ENCODE data around the gene SERPINI1. TPM values are rescaled to one million over a fixed set of nuclear protein-coding genes. Genes with fewer than 3 reads are reported as not detected.

The SERPINI1 gene
- total and polyA plus RNA-seq, 2 of the 8 experiments (the other 6 are each of a cell fraction or from before 2014, with no cell fraction given), result 5.3 to 9.9 TPM

DNA sequence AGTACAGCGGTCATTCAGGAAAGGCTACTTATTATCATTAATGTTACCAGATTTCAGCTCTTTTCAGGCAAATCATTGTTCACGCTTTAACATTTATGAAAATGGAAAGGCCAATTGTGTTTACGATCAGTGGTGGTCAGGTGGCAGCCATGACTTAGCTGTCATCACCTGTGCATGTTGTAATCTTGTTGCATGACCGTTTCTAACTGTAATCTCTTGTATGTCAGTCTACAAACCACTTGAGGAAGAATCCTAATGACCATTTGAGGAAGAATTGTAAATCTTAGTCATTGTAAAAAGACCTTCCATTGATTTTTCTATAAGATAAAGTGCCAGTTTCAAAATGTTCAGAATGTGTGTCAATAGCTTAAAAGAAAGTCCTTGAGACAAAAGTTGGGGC is 100.4 kb downstream of the SERPINI1 start:
- no peak for TF ChIP-seq EP300 (IDR thresholded peaks at IDR 0.05; ENCODE audit: borderline replicate concordance in 1 of 2, low read depth in 2 of 2, low read length in 2 of 2)
- TF ChIP-seq GTF2F1 (IDR thresholded peaks at IDR 0.05; ENCODE audit: borderline replicate concordance, low read depth, low read length), result no peak
- no peak for TF ChIP-seq CEBPB (IDR thresholded peaks at IDR 0.05; ENCODE audit: low read depth, low read length)
- no peak for TF ChIP-seq RNF2 (IDR thresholded peaks at IDR 0.05; ENCODE audit: borderline replicate concordance, low read depth, low read length, missing control alignments, poor library complexity, severe bottlenecking)
- TF ChIP-seq KDM1A (IDR thresholded peaks at IDR 0.05; ENCODE audit: borderline replicate concordance, low read length), result no peak
- no peak for TF ChIP-seq BRCA1 (IDR thresholded peaks at IDR 0.05; ENCODE audit: low read depth, low read length)
- no peak for TF ChIP-seq CREB1 (IDR thresholded peaks at IDR 0.05)
- no peak for TF ChIP-seq SIN3A (conservative IDR thresholded peaks at IDR 0.05 in 1 of 2, IDR thresholded peaks at IDR 0.05 in 1 of 2; ENCODE audit: low read depth in 1 of 2, low read length in 2 of 2)
- TF ChIP-seq, protein P1, sequence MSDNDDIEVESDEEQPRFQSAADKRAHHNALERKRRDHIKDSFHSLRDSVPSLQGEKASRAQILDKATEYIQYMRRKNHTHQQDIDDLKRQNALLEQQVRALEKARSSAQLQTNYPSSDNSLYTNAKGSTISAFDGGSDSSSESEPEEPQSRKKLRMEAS (IDR thresholded peaks at IDR 0.05), result no peak
- TF ChIP-seq CHD2 (IDR thresholded peaks at IDR 0.05; ENCODE audit: low read length), result no peak
- no peak for TF ChIP-seq CBX5 (IDR thresholded peaks at IDR 0.05; ENCODE audit: low read depth, low read length)
- TF ChIP-seq NANOG (IDR thresholded peaks at IDR 0.05; ENCODE audit: insufficient read depth, low read depth, low read length, poor library complexity, severe bottlenecking), result no peak
- H3K4ac ChIP-seq (replicated peaks; ENCODE audit: insufficient read length, low read depth, low read length), result no peak overlapping the region
- H2BK20ac ChIP-seq (ENCODE audit: low read length), result no peak overlapping the region
- H3K9me3 ChIP-seq (ENCODE audit: insufficient read depth in 2 of 2, low read depth in 1 of 2, low read length in 1 of 2), result no peaks in the 10 kb centered on the region
- no peak overlapping the region for H2BK5ac ChIP-seq (ENCODE audit: low read depth, low read length)
- H3K23ac ChIP-seq (ENCODE audit: insufficient read length), result no peak overlapping the region
- no peak overlapping the region for H2BK12ac ChIP-seq (ENCODE audit: low read depth, low read length)
- no peak overlapping the region for H4K5ac ChIP-seq (ENCODE audit: insufficient read length, low read depth, low read length)
- no peaks in the 10 kb centered on the region for H3K23me2 ChIP-seq (ENCODE audit: low read depth, low read length)
- H4K91ac ChIP-seq (replicated peaks; ENCODE audit: insufficient read length, low read length), result no peak overlapping the region
- H2AK5ac ChIP-seq (ENCODE audit: low read depth, low read length), result no peak overlapping the region
- H3K18ac ChIP-seq (ENCODE audit: extremely low read depth, low read length), result no peak overlapping the region
- H3K27me3 ChIP-seq (replicated peaks in 1 of 4; ENCODE audit: control insufficient read depth in 3 of 4, extremely low read depth in 1 of 4, insufficient read depth in 3 of 4, low read length in 3 of 4), result peaks cover 0 to 1% (median 0%) of the 10 kb centered on the region in 4 experiments; a peak in 1 of 7 replicates
- no peaks in the 10 kb centered on the region for H3K79me1 ChIP-seq (ENCODE audit: low read depth, low read length)
- no peak for FAIRE-seq
- 93% methylated on average over 4 of the region's 4 CpGs; no CpG with 5 or more reads in 1 of the 2 experiments for WGBS, 2 experiments (ENCODE audit: extremely low coverage in 1 of 2, insufficient coverage in 1 of 2, insufficient read length in 1 of 2, insufficient replicate concordance in 2 of 2, low coverage in 1 of 2, low lambda C conversion rate in 2 of 2, missing lambda C conversion rate in 1 of 2)
- ChIA-PET CTCF (ENCODE audit: partially characterized antibody) (interaction anchor here (0.8 kb wide), 1 partner anchor 46 kb away, joined by 4 read pairs; no protein-coding TSS in a partner anchor), POLR2A (ENCODE audit: partially characterized antibody) (no interaction called here)
- no peak overlapping the region for H3K4me3 ChIP-seq (ENCODE audit: extremely low read depth in 1 of 4, insufficient read depth in 2 of 4, low read depth in 3 of 4, low read length in 4 of 4)
- no peak overlapping the region for H4K8ac ChIP-seq (ENCODE audit: extremely low read depth, insufficient read depth, low read length)
- no peak overlapping the region for H2BK120ac ChIP-seq (replicated peaks; ENCODE audit: low read depth, low read length)
- H3K9ac ChIP-seq (replicated peaks in 1 of 4; ENCODE audit: extremely low read depth in 1 of 4, low read depth in 3 of 4, low read length in 3 of 4), result no peak overlapping the region
- no peaks in the 10 kb centered on the region for H3K4me1 ChIP-seq (replicated peaks in 1 of 4; ENCODE audit: control insufficient read depth in 3 of 4, insufficient read depth in 4 of 4, low read length in 3 of 4)
- no peak overlapping the region for H3K14ac ChIP-seq (ENCODE audit: insufficient read length)
- H2AFZ ChIP-seq (ENCODE audit: low read length), result no peak overlapping the region
- no peak overlapping the region for H2BK15ac ChIP-seq (ENCODE audit: low read length)
- H3K36me3 ChIP-seq (ENCODE audit: control insufficient read depth in 2 of 4, insufficient read depth in 4 of 4, low read length in 3 of 4), result no peaks in the 10 kb centered on the region
- H4K20me1 ChIP-seq (replicated peaks in 1 of 2; ENCODE audit: control insufficient read depth in 1 of 2, insufficient read depth in 2 of 2, low read length in 2 of 2), result no peaks in the 10 kb centered on the region
- no peak overlapping the region for H3K56ac ChIP-seq (replicated peaks; ENCODE audit: insufficient read length, low read depth, low read length)
- DNase-seq (ENCODE audit: low read depth in 1 of 2, low spot score in 2 of 2), result no peak
- H3K27ac ChIP-seq (ENCODE audit: low read depth, low read length), result no peak overlapping the region
- H3K4me2 ChIP-seq (ENCODE audit: insufficient read depth in 1 of 2, low read depth in 2 of 2, low read length in 2 of 2), result no peak overlapping the region
- no peaks in the 10 kb centered on the region for H3K79me2 ChIP-seq (ENCODE audit: control insufficient read depth in 1 of 2, insufficient read depth in 2 of 2, low read length in 2 of 2)

Measured in H1 (cell line).